HG03565 (cell line): ENCODE data around the gene DCAF17.
"Not testable (repeated sequence)": the region's sequence is repeated elsewhere in the genome, so short reads cannot be mapped to it uniquely, and the experiment has no call there.

ENCODE experiments used
- ATAC-seq: cut with Tn5 transposase; IDR thresholded peaks from one replicate; pipeline ENCODE4 v1.9.1; 2021; ENCODE audit warnings: mild to moderate bottlenecking, moderate library complexity; ENCODE audit not compliant: unreplicated experiment

Gene DCAF17

GRCh38 chr2:171512014-171512413, 78.0 kb downstream of the DCAF17 start:
- ATAC-seq: no peak

DNA sequence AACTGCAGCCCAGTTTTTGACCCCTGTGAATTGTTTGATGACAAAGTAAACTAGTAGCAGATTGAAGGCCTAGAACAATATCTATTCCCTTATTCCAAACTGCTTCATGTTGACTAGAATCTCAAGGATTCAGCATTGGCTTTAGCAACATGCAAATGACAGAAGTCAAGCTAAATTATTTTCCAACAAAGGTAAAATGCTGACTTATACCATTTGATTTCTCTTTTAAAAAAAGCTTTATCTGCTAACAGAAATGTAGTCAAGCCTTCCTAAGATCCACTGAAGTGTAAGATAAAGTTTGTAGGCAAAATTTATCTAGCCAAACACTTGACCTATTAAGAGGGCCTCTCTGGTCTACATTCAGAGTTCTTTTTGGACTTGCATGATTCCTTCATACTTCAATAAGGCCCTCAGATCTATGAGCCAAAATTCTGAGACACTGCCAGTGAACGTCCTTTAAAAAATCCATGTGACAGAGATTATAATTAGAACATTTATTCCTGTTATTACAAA, 78.7 kb downstream of the DCAF17 start:
- no peak for ATAC-seq

DNA sequence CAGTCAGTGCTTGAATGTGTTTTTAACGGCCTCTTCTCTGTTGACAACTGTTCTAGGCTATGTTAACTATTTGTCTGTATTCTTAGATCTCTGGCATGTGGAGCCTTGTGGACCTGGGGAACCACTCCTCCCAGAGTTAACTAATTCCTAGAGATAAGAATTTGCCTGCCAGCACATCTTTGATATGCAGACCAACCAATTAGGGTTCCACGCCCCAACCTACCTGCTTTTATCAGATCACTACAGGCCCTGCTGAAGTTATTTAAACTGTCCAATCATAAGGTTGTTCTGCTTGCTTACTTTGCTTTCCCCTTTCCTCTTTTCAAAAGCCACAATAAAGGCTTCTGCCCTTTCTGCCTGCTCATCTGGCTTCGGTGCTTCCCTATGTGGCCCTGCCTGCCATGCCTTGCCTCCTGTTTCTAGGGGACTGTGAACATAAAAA, 79.7 kb downstream of the DCAF17 start:
- ATAC-seq: peak; percentile 46

- ATAC-seq: no peak
Measured at GRCh38 chr2:171514908-171515582, 81.0 kb downstream of the DCAF17 start.

GRCh38 chr2:171515672-171516298, 81.8 kb downstream of the DCAF17 start:
- ATAC-seq: no peak

DNA sequence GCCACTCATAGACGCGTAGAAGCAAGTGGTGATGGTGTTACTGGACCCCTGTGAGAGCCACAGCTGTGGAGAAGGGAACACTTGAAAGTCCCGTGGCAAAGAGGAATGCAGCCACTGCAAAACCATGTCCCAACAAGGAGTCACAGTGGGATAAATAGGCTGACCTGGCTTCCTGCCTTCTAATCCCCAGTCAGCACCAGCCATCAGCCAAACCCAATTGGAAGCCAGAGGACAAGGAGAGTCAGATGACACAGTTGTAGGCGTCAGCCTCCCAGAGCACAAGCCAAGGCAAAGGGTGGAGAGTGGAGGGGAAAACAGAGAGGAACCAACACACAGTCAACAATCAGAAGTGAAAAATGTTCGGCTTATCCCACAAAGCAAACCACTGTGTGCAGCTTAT, 82.8 kb downstream of the DCAF17 start:
- no peak for ATAC-seq

GRCh38 chr2:171520471-171520870, 86.4 kb downstream of the DCAF17 start:
- no peak for ATAC-seq

- ATAC-seq: no peak
Measured at GRCh38 chr2:171521361-171522051, 87.5 kb downstream of the DCAF17 start.

- ATAC-seq: peak; percentile 43
Measured at GRCh38 chr2:171522052-171522787, 88.2 kb downstream of the DCAF17 start, which contains the start of gene CYBRD1. CYBRD1 (plus strand) TSS chr2:171522474; CDS start chr2:171522546, 72 bp downstream.

DNA sequence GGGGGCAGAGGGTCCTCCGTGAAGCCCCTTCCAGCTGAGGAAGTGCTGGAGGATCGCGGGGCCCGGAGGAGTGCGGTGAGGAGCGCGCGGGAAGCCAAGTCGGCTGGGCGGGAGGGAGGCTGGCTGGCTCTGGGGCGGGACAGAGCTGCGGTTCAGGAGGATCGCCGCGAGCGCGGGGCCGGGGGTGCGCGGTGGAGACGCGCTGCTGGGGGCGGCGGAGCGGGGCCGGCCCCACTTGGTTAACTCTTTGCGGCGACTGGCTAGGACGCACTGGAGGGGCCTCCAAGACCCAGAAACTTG, 88.7 kb downstream of the DCAF17 start:
- ATAC-seq: no peak

DNA sequence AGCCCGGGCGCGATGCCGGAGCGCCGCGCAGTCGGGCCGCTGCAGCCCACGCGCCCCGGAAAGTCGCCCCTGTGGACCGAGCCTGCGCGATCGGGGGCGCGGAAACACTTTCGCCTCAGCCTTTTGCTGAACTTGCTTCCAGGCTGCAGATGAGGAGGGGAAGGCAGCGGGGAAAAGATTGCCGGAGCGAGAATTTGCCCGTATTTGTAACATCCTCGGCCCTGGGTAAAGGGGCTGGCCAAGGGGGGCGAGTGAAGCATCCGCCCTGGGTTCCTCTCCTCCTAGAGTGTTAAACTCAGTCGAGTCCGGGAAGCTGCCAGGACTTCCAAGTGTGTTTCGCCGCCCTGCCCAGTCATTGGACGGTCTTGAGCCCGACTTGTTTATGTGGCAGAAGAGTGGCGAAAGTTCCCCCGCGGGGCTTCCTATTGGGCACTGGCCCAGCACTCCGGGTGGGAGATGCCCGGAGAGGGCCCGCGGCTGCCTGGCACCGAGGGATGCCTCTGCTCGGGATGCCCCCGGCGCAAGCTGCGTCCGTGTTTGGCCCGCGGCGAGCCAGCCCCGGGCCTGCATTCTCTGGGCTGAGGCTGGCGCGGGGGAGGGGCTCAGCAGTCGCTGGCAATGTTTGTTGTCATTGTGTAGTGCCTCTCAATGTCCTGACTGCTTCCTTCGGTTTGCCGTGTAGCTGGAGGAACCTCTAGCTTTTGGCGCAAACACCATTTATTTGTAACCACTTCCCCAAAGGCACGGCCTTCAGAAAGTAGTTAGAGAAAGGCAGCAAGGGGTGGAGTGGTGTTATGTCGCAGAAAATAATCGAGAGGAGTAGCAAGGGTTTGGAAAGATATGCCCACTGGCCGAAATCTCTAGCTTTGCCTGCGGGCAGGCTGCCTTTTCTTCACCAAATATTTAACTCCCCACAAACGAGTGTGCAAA, 89.3 kb downstream of the DCAF17 start:
- ATAC-seq: no peak

DNA sequence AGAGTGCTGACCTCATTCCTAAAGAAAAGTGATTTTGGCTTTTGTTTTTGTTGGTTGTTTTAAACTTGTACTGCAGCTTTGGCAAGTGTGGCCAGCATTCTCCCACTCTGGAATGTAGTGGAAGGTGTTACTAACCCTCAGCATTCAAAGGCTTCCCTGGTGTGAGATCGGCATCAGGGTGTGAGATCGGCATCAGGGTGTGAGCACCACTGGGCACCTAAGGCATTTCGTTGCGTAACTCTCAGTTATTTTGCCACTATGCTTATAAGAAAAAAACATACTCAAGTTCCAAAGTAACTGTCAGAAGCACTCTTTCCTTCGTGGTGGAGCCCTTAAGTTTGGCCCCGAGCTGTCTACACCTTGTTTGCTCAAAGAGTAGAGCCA, 90.0 kb downstream of the DCAF17 start:
- ATAC-seq: no peak

GRCh38 chr2:171529914-171530313, 95.9 kb downstream of the DCAF17 start:
- ATAC-seq: no peak

GRCh38 chr2:171530378-171530777, 96.4 kb downstream of the DCAF17 start:
- ATAC-seq: no peak

DNA sequence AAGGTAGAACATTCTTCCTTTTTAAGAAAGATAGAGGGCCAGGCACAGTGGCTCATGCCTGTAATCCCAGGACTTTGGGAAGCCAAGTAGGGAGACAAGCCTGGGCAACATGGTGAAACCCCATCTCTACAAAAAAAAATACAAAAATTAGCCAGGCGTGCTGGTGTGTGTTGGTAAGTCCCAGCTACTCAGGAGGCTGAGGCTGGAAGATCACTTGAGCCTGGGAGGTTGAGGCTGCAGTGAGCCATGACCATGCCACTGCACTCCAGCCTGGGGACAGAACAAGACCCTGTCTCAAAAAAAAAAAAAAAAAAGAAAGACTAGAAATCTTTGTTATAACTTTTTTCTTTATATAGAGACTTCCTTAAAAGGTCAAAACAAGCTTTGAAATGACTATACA, 96.8 kb downstream of the DCAF17 start:
- not testable (repeated sequence) for ATAC-seq

DNA sequence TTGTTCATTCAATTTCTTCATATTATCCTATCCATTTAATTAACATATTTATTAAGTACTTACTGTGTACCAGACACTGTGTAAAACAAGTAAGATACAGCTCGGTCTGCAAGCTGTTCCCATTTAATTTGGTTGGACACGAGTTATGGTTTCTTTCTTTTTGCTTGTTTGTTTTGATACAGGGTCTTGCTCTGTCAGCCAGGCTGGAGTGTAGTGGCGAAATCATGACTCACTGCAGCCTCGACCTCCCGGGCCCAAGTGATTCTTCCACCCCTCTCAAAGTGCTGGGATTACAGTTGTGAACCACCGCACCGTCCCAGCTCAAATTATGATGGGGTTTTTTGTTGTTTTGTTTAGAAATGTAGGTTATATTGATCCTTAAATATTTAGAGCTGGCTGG, 97.3 kb downstream of the DCAF17 start:
- ATAC-seq: no peak

GRCh38 chr2:171531836-171532450, 97.9 kb downstream of the DCAF17 start:
- no peak for ATAC-seq

DNA sequence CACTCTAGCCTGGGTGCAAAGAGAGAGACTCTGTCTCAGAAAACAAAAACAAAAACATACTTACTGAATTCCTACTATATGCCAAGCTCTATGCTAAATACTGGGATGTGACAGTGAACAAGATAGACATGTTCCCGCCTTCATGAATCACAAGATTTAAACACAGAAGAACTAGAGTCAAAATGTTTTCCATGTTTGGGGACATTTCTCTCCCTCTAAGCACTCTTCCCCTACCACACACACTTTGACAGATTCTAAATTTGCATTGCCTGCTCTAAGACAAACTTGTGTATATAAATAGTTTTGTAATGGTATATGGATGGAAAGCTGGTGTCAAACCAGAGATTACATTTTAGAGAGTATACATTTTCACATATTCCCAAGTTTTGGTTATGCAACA, 99.3 kb downstream of the DCAF17 start:
- no peak for ATAC-seq
